GM12878 (cell line): ENCODE data around the gene TACSTD2. TPM values are rescaled to one million over a fixed set of nuclear protein-coding genes. Genes with fewer than 3 reads are reported as not detected.

Experiments used
- ATAC-seq: fragments of 200-7000 bp; cut with Tn5 transposase; 3 replicates; pipeline ENCODE4 v1.9.1; 2020; ENCODE audit warnings: mild to moderate bottlenecking, moderate library complexity
- BruUV-seq: library from RNA; stranded (reverse); fragments of 400-500 nt; replicated peaks from 2 replicates; lab custom pipeline; 2021; lab: Mats Ljungman, UMichigan
- CTCF ChIA-PET: fragments of 300-600 bp; sonication (Branson Sonifier 250); formaldehyde crosslinking; extraction: SDS; loops from one replicate; lab custom pipeline; 2021; ENCODE audit warnings: inconsistent platforms; lab: Yijun Ruan, JAX
- POLR2A ChIA-PET: fragments of 350-600 bp; formaldehyde crosslinking; extraction: SDS; loops from one replicate; lab custom pipeline; 2021; ENCODE audit warnings: inconsistent platforms; lab: Charles Lee
- RAD21 ChIA-PET: fragments of 300-600 bp; sonication (Branson Sonifier 250); formaldehyde crosslinking; loops from one replicate; lab custom pipeline; 2023; ENCODE audit warnings: antibody characterized with exemption; ENCODE audit not compliant: unreplicated experiment; lab: Charles Lee
- SMC1A ChIA-PET: fragments of 300-600 bp; sonication (Branson Sonifier 250); formaldehyde crosslinking; loops from one replicate; lab custom pipeline; 2023; ENCODE audit not compliant: unreplicated experiment, uncharacterized antibody; lab: Charles Lee
- DNase-seq: peaks from one replicate; pipeline ENCODE4 v3.0.0-alpha.2; 2011; ENCODE audit warnings: low read depth, low spot score
- FAIRE-seq: peaks from 3 replicates; lab custom pipeline; 2011; peaks lifted over from hg19 to GRCh38; lab: Jason Lieb, UNC
- H2AFZ ChIP-seq: 2 replicates; pipeline ENCODE4 v1.6.0; 2011; ENCODE audit warnings: low read depth, low read length, control low read depth; ENCODE audit not compliant: control insufficient read depth
- H3K27ac ChIP-seq: 2 replicates; pipeline ENCODE4 v1.5.1; 2011; ENCODE audit warnings: control low read depth; ENCODE audit not compliant: control insufficient read depth, insufficient read depth
- H3K27me3 ChIP-seq, 2 experiments: replicated peaks in 1 of 2; 2 replicates each; pipeline versions ENCODE4 v1.6.0 to v1.6.1; 2011; ENCODE audit warnings: low read length in 1 of 2; ENCODE audit not compliant: control insufficient read depth in 2 of 2, insufficient read depth in 2 of 2
- H3K36me3 ChIP-seq, 2 experiments: 2 replicates each; pipeline ENCODE4 v1.5.1; 2011; ENCODE audit warnings: low read length in 1 of 2; ENCODE audit not compliant: control insufficient read depth in 2 of 2, insufficient read depth in 2 of 2
- H3K4me1 ChIP-seq: 2 replicates; pipeline ENCODE4 v1.6.1; 2011; ENCODE audit warnings: mild to moderate bottlenecking, low read length, moderate library complexity, mixed read lengths; ENCODE audit not compliant: control insufficient read depth, insufficient read depth
- H3K4me2 ChIP-seq: 2 replicates; pipeline ENCODE4 v1.6.0; 2011; ENCODE audit warnings: control low read depth; ENCODE audit not compliant: control insufficient read depth, insufficient read depth
- H3K4me3 ChIP-seq: fragments of 200-600 bp; sonication (generic); 2 replicates; pipeline ENCODE4 v1.5.1; 2016
- H3K79me2 ChIP-seq: 2 replicates; pipeline ENCODE4 v1.6.0; 2011; ENCODE audit warnings: low read length; ENCODE audit not compliant: control insufficient read depth, insufficient read depth
- H3K9ac ChIP-seq: 2 replicates; pipeline ENCODE4 v1.8.0; 2011; ENCODE audit warnings: low read length, control low read depth, mixed read lengths; ENCODE audit not compliant: control insufficient read depth, insufficient read depth
- H3K9me3 ChIP-seq: replicated peaks from 3 replicates; pipeline ENCODE4 v1.5.1; 2011; ENCODE audit warnings: mild to moderate bottlenecking, low read length; ENCODE audit not compliant: control insufficient read depth, insufficient read depth
- H4K20me1 ChIP-seq: 2 replicates; pipeline ENCODE4 v1.6.0; 2011; ENCODE audit not compliant: control insufficient read depth, insufficient read depth
- ATF3 ChIP-seq: IDR thresholded peaks from 2 replicates; pipeline ENCODE4 v1.6.1; 2011; ENCODE audit warnings: low read depth, mild to moderate bottlenecking, low read length, moderate library complexity, borderline replicate concordance; ENCODE audit errors: extremely low read depth
- E2F4 ChIP-seq: IDR thresholded peaks from 2 replicates; pipeline ENCODE4 v1.6.1; 2012; ENCODE audit warnings: low read depth, low read length, improper control_type of control experiment
- E4F1 ChIP-seq: fragments of 450-650 bp; IDR thresholded peaks from 2 replicates; pipeline ENCODE4 v1.6.1; 2018; ENCODE audit warnings: borderline replicate concordance, mild to moderate bottlenecking; ENCODE audit not compliant: partially characterized antibody
- NFYB ChIP-seq: IDR thresholded peaks from 2 replicates; pipeline ENCODE4 v1.6.1; 2011; ENCODE audit warnings: low read depth, mild to moderate bottlenecking, low read length, improper control_type of control experiment, moderate library complexity; ENCODE audit not compliant: insufficient read depth
- NKRF ChIP-seq: fragments of 450-650 bp; conservative IDR thresholded peaks from 2 replicates; pipeline ENCODE4 v1.6.1; 2017; ENCODE audit warnings: mild to moderate bottlenecking, moderate library complexity
- RELA ChIP-seq: fragments of 450-650 bp; IDR thresholded peaks from 2 replicates; pipeline ENCODE4 v1.8.0; 2014; ENCODE audit warnings: borderline replicate concordance; ENCODE audit not compliant: partially characterized antibody
- SMC3 ChIP-seq: IDR thresholded peaks from 2 replicates; pipeline ENCODE4 v1.6.1; 2011; ENCODE audit warnings: low read length, improper control_type of control experiment, borderline replicate concordance
- SUPT20H ChIP-seq: IDR thresholded peaks from 2 replicates; pipeline ENCODE4 v1.6.1; 2011; ENCODE audit warnings: low read depth, mild to moderate bottlenecking, low read length, moderate library complexity, borderline replicate concordance; ENCODE audit not compliant: control insufficient read depth
- WGBS: methylation state at CpG from one replicate; pipeline ENCODE4 v1.1.6; 2016; ENCODE audit warnings: low lambda C conversion rate; ENCODE audit not compliant: insufficient replicate concordance, insufficient coverage; ENCODE audit errors: missing lambda C conversion rate; 5-methylcytosine and 5-hydroxymethylcytosine counted together
- in situ Hi-C: fragments of 300-500 bp; cut with MboI; formaldehyde crosslinking; loops from 9 replicates; pipeline ENCODE4 v1.14.3; 2018; ENCODE audit warnings: mixed read lengths
- intact Hi-C: fragments of 100-400 bp; cut with micrococcal nuclease; formaldehyde crosslinking; loops from one replicate; pipeline ENCODE4 v1.14.2; 2022; ENCODE audit not compliant: unreplicated experiment
- polyA plus RNA-seq, 11 experiments: library from polyadenylated mRNA; depleted of rRNA in 4 of 11; unstranded in 6 of 11; stranded (reverse) in 5 of 11; fragments of >200 nt; fragmentation: Nextera tagmentation in 4 of 11; fragmentation: Illumina TruSeq in 1 of 11; extraction: Ambion mirVana in 4 of 11; extraction: Trizol in 1 of 11; gene quantifications; 1 replicate in 1 of 11; 2 replicates in 10 of 11; pipeline versions ENCODE4 v1.2.1 to v1.2.3, GENCODE V29; 2011 to 2016; ENCODE audit warnings: inconsistent platforms in 2 of 11, missing spikeins in 2 of 11, low read depth in 1 of 11
- total RNA-seq, 4 experiments: library from RNA; depleted of rRNA in 3 of 4; stranded (reverse); fragments of >200 nt in 3 of 4; fragmentation: Illumina TruSeq in 1 of 4; extraction: Trizol in 1 of 4; gene quantifications; 2 replicates each; pipeline versions ENCODE4 v1.2.1 to v1.2.3, GENCODE V29; 2013 to 2021

TACSTD2 gene
- total and polyA plus RNA-seq, 10 of the 15 experiments (the other 5 are each of a cell fraction or from before 2014, with no cell fraction given), result 0.56 to 9.4 (median 3.7) TPM

DNA sequence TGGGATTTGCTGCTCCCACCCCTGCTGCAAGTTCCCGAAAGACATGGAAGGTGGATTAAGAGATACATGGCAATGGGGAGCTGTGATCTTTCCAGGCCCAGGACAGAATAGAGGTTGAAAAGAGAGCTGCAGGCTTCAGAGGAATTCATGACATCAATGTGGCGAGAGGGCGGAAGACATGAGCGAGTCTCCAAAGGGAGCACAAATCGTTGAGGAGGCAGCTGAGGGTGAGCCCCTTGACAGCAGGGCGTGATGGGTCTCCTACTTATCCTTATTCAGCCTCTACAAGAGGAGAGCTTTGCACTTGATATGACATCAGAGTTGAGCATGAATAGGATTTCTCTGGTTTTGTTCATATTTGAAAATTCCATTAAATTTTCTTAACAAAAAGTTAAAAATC, 45.5 kb upstream of the TACSTD2 start:
- H3K4me3 ChIP-seq, result no peak overlapping the region
- TF ChIP-seq E4F1, result no peak
- no peak for TF ChIP-seq SUPT20H
- TF ChIP-seq SMC3, result no peak
- TF ChIP-seq E2F4, result no peak
- no peak for TF ChIP-seq NFYB
- TF ChIP-seq NKRF, result no peak
- TF ChIP-seq RELA, result no peak
- no peak for TF ChIP-seq ATF3
- no peaks in the 10 kb centered on the region for H3K36me3 ChIP-seq
- H3K9ac ChIP-seq, result no peak overlapping the region
- ATAC-seq (no peak), DNase-seq (no peak), FAIRE-seq (no peak)
- no peaks in the 10 kb centered on the region for H4K20me1 ChIP-seq
- 59% methylated on average over 6 of the region's 6 CpGs for WGBS
- ChIA-PET CTCF (no interaction called here), RAD21 (no interaction called here), SMC1A (no interaction called here), POLR2A (no interaction called here)
- H3K27me3 ChIP-seq, result no peaks in the 10 kb centered on the region
- H3K9me3 ChIP-seq, result no peaks in the 10 kb centered on the region
- H3K4me2 ChIP-seq, result no peak overlapping the region
- H3K79me2 ChIP-seq, result no peaks in the 10 kb centered on the region
- no peak overlapping the region for H2AFZ ChIP-seq
- in situ Hi-C loops (no loop called here), intact Hi-C loops (no loop called here)
- BruUV-seq, result no TSS peak
- no peaks in the 10 kb centered on the region for H3K4me1 ChIP-seq
- no peak overlapping the region for H3K27ac ChIP-seq
